ENCODE measurements around the gene TMEFF1.

TMEFF1 gene

DNA sequence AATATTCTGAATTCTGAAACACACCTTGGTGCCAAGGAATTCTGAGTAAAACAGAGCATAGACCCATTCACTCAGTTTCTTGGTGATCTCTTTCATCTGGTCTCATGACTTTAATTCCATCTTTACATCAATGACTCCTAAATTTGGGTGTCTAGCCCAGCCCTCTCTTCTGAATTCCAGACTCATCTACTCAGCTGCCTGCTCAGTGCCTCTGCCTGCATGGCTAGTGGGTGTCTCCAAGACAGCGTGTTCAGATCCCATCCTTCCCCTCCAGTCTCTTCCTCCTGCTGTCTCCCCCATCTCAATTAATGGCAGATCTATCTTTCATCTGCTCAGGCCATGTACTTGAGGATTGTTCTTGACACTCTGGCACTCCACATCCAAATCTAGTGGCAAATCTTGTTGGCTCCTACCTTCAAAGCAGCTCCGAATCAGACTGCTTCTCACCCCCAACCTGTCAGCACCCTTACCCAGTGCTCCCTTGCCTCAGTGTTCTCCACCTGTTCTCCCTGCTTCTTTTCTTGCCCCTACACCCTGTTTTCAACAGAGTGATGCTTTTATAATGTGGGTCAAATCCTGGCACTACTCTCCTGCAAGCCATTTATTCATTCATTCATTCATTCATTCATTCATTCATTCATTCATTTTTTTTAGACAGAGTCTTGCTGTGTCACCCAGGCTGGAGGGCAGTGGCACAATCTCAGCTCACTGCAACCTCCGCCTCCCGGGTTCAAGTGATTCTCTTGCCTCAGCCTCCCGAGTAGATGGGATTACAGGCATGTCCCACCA lies 110.3 kb downstream of the TMEFF1 start:
- no peak for TF ChIP-seq POLR2A (IDR thresholded peaks at IDR 0.05; ENCODE audit: low read length)
- TF ChIP-seq GATA1 (IDR thresholded peaks at IDR 0.05; ENCODE audit: low read depth, low read length) = no peak
- no peak for DNase-seq

- DNase-seq = no peak
- no peak for TF ChIP-seq POLR2A (IDR thresholded peaks at IDR 0.05; ENCODE audit: low read length)
- no peak for TF ChIP-seq GATA1 (IDR thresholded peaks at IDR 0.05; ENCODE audit: low read depth, low read length)
Observed at GRCh38 chr9:100584951-100585350, 112.0 kb downstream of the TMEFF1 start.

DNA sequence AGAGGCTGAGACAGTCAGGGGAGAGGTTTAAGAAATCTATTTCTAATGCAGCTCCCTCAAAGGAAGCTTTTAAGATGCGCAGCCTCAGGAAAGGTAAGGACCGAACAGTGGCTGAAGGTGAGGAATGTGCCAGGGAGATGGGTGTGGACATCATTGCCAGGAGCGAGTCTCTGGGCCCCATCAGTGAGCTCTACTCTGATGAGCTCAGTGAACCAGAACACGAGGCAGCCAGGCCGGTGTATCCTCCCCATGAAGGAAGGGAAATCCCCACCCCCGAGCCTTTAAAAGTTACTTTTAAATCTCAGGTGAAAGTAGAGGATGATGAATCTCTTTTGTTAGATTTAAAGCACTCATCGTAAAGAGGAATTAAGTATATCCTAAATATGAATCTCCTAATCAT lies 113.1 kb downstream of the TMEFF1 start:
- DNase-seq = no peak
- no peak for TF ChIP-seq GATA1 (IDR thresholded peaks at IDR 0.05; ENCODE audit: low read depth, low read length)
- TF ChIP-seq POLR2A (IDR thresholded peaks at IDR 0.05; ENCODE audit: low read length) = no peak

DNA sequence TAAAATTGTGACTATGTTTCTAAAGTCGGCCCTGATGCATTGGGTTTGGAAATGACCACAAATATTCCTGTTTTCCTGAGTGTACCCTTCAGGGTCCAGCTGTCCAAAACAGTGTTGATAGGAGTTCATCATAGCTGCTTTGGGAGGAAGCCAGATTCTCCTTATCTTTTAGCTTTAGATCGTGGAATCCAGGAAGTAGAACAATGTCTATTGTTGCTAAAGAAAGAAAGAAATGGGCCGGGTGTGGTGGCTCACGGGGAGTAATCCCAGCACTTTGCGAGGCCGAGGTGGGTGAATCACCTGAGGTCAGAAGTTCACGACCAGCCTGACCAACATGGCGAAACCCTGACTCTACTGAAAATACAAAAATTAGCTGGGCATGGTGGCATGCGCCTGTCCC lies 114.4 kb downstream of the TMEFF1 start:
- no peak for DNase-seq
- TF ChIP-seq POLR2A (IDR thresholded peaks at IDR 0.05; ENCODE audit: low read length) = no peak
- TF ChIP-seq GATA1 (IDR thresholded peaks at IDR 0.05; ENCODE audit: low read depth, low read length) = no peak

DNA sequence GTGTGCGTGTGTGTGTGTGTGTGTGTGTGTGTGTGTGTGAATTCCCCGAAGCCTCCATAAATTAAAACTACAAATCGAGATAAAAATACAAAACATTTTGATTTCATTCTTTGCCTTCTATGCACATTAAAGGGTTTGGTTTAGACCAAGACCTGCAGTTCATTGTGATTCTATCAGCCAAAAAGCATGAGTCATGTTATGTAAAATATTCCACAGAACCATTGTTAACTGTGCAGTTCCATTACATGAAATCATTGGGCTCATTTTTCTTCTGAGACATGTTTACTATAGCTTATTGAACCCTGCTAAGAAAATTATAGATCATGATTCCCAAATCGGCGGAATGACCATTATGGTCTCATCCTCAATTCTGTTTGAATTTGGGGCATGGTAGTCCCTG lies 116.6 kb downstream of the TMEFF1 start:
- no peak for TF ChIP-seq POLR2A (IDR thresholded peaks at IDR 0.05; ENCODE audit: low read length)
- no peak for TF ChIP-seq GATA1 (IDR thresholded peaks at IDR 0.05; ENCODE audit: low read depth, low read length)
- no peak for DNase-seq

DNA sequence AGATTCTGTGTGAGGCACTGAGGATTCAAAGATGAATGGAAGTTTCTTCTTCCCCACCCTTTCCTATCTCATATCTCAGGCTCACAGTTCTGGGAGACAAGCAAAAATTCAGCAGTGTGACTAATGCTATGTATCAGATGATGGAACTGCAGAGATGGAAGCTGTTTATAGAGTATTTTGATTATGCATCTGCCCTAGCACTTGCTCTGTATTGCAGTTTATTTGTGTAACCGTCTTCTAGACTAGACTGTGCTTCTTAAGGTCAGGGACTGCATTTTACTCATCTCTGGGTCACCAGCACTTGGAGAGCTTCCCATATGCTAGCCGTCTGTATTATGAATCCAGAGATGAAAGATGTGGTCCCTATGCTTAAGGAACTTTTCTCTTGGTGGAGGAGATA lies 117.5 kb downstream of the TMEFF1 start:
- no peak for DNase-seq
- TF ChIP-seq POLR2A (IDR thresholded peaks at IDR 0.05; ENCODE audit: low read length) (no peak), GATA1 (IDR thresholded peaks at IDR 0.05; ENCODE audit: low read depth, low read length) (no peak)

DNA sequence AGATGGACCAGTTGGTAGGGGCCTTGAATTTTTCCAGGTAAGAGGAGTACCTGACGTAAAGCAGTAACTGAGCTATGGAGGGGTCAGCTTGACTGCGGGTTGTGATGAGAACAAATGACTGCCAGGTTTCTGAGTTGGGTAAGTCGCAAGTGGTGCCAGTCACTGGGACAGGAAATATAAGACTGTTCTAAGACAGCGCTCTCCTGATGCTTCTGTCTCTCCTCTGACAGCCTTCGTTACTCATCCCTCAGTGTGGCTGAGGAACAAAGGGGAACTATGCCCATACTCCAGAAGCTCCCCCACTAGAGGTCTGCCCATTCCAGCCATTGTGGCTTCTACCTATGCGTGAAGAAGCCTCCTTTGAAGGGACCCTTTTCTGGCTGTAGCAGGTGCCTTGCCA lies 118.2 kb downstream of the TMEFF1 start:
- no peak for DNase-seq
- TF ChIP-seq GATA1 (IDR thresholded peaks at IDR 0.05; ENCODE audit: low read depth, low read length) = no peak
- TF ChIP-seq POLR2A (IDR thresholded peaks at IDR 0.05; ENCODE audit: low read length) = no peak

DNA sequence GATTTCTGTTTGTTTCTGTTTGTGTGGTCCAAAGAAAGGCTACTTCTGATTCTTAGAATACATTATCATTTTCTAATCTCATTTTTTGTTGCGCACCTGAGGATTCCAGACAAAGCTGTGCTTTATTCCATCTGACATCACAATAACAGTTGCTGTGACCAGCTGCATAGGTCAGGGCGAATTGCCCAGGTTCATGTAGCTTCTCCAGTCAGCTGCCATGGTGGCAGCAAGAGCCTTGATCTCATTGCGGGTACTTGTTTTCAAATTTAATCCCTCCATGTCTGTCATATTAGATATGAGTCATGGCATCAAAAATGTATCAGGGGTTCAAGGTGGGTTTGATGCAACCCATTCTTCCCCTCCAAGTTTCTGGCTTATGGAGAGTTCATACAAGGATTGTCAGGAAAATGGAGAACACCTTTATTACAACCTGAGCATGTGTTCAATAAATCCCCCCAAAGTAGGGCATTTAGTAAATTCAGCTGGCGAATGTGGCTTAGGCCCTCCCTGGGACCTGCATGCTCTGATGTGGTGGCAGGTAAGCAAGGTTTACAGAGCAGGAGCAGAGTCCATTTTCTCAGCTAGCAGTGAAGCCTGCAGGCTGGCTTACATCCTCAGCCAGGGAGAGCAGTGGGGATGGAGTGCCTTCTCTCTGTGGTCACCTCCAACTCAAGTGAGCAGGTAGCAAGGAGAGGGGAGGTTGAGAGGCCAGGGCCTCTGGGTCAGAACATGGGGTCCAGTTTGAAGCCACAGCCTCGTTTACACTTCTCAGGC lies 118.9 kb downstream of the TMEFF1 start:
- no peak for TF ChIP-seq POLR2A (IDR thresholded peaks at IDR 0.05; ENCODE audit: low read length)
- TF ChIP-seq GATA1 (IDR thresholded peaks at IDR 0.05; ENCODE audit: low read depth, low read length) = no peak
- no peak for DNase-seq

- peak; percentile 36 to 69 for DNase-seq
- TF ChIP-seq GATA1 (IDR thresholded peaks at IDR 0.05; ENCODE audit: low read depth, low read length) = no peak
- no peak for TF ChIP-seq POLR2A (IDR thresholded peaks at IDR 0.05; ENCODE audit: low read length)
Observed at GRCh38 chr9:100595391-100596199, 122.6 kb downstream of the TMEFF1 start.

GRCh38 chr9:100597236-100597635 lies 124.3 kb downstream of the TMEFF1 start:
- no peak for DNase-seq
- TF ChIP-seq GATA1 (IDR thresholded peaks at IDR 0.05; ENCODE audit: low read depth, low read length) (no peak), POLR2A (IDR thresholded peaks at IDR 0.05; ENCODE audit: low read length) (no peak)

DNA sequence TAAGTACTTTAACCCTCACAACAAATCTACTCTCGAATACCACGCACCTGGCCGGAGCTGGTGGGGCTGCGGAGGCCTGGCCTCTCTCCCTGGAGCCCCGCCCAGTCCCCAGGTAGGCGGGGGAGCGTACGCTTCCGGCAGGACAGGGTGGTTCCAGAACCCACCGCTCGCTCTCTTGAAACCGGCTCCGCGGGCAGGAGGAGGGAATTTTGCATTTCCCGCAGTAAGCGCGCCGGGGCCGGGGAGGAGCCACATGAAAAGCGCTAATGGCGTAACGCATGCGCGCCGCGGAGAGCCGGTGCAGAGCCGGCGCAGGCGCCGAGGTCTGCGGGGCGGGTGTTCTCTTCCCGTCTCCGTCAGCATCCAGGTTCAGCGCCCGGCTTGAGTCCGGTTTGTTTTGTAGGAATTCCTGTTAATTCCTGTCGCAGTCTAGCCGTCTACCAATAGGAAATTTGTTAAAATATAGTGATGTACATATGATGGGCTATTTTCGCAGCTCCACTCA lies 125.7 kb downstream of the TMEFF1 start:
- TF ChIP-seq GATA1 (IDR thresholded peaks at IDR 0.05; ENCODE audit: low read depth, low read length) = no peak
- peak; percentile 27 for TF ChIP-seq POLR2A (IDR thresholded peaks at IDR 0.05; ENCODE audit: low read length)

DNA sequence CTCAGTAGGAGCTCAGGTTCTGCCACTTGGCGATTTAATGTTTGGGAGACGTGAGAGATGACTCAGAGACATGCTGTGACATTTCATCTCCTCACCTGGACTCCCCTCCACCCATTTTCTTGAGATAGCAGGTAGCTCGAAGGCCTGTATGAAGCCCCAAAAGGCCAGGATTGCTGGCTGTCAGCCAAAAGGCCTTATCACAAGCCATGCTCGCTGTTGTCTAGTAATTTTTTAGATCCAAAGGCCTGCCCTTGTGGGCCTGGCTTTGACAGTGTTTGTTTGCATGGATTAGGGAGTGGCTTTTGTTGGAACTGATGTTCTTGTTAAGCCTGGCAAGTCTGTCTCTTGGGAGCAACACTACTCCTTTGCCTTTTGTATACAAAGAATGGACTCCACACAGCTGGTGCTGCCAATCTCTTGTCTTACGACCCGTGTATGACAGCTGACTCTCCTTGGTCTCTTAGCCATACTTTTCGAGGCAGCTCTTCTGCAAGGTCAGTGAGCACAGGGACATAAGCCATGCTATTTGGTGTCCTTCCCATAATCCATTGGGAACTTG lies 127.7 kb downstream of the TMEFF1 start:
- TF ChIP-seq GATA1 (IDR thresholded peaks at IDR 0.05; ENCODE audit: low read depth, low read length) (no peak), POLR2A (IDR thresholded peaks at IDR 0.05; ENCODE audit: low read length) (no peak)
- DNase-seq = peak; percentile 6 to 32

More for the DNA sequence above, 125.7 kb downstream of the TMEFF1 start:
- DNase-seq = peak; percentile 75 to 79

DNA sequence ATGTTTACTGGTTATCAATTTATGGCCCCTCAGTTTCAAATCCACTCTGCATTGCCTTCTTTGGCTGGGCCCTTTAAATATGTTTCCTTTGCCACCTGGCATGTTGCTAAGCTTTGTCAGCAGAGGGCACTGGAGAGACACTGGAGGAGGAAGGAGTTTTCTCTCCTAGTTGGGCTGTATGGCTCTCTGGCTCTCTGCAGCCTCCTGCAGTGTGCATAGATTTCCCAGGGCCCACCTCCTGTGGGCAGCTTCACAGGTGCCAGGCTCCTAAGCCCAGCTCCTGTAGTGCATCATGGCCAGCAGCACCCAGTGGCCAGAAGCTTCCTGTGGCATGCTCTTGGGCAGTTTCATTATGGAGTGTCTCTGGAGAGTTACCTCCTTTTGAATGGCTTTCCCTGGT lies 128.3 kb downstream of the TMEFF1 start:
- peak; percentile 43 to 59 for DNase-seq
- no peak for TF ChIP-seq POLR2A (IDR thresholded peaks at IDR 0.05; ENCODE audit: low read length)
- TF ChIP-seq GATA1 (IDR thresholded peaks at IDR 0.05; ENCODE audit: low read depth, low read length) = no peak
